Psoas muscle (tissue), 8 donors: ENCODE results near the gene LRATD1. TPM values are rescaled to one million over a fixed set of nuclear protein-coding genes. Genes with fewer than 3 reads are reported as not detected.

Experiments
- ATAC-seq, 4 donors: fragments of 200-7000 bp; cut with Tn5 transposase; one replicate each; pipeline ENCODE4 v1.9.1; 2020; ENCODE audit warnings: moderate library complexity in 3 of 4, mild to moderate bottlenecking in 2 of 4
- DNase-seq, 2 donors: peaks; one replicate each; pipeline ENCODE4 v3.0.0-alpha.2; 2020
- H3K27ac ChIP-seq: fragments of 200-600 bp; one replicate; pipeline ENCODE4 v1.8.0; 2022
- H3K27me3 ChIP-seq, 3 donors: fragments of 200-600 bp in 1 of 3; one replicate each; pipeline versions ENCODE4 v1.6.1 to v1.8.0; 2013 to 2022; ENCODE audit warnings: low read length in 2 of 3, mild to moderate bottlenecking in 2 of 3, moderate library complexity in 1 of 3; ENCODE audit not compliant: insufficient read depth in 3 of 3
- H3K36me3 ChIP-seq, 2 donors: fragments of 200-600 bp in 1 of 2; one replicate each; pipeline versions ENCODE4 v1.6.1 to v1.8.0; 2013 to 2022; ENCODE audit warnings: low read depth in 1 of 2, mild to moderate bottlenecking in 1 of 2, moderate library complexity in 1 of 2; ENCODE audit not compliant: insufficient read depth in 1 of 2
- H3K4me1 ChIP-seq: fragments of 200-600 bp; one replicate; pipeline ENCODE4 v1.8.0; 2022
- H3K4me3 ChIP-seq: fragments of 200-600 bp; one replicate; pipeline ENCODE4 v1.8.0; 2022; ENCODE audit warnings: mild to moderate bottlenecking
- H3K9me3 ChIP-seq: fragments of 200-600 bp; one replicate; pipeline ENCODE4 v1.8.0; 2022
- WGBS, 3 donors: extraction: QIAGEN DNeasy Blood & Tissue Kit; methylation state at CpG; one replicate each; pipeline versions ENCODE4 v1.1.6 to v1.1.7; 2013; 5-methylcytosine and 5-hydroxymethylcytosine counted together
- intact Hi-C, 2 donors: fragments of 100-400 bp; cut with DNase I; formaldehyde crosslinking; loops; one replicate each; pipeline versions ENCODE4 v1.11.0 to v1.14.2; 2022
- polyA plus RNA-seq, 3 donors: library from polyadenylated mRNA; stranded (reverse); fragments of 200-250 nt; gene quantifications; one replicate each; pipeline ENCODE4 v1.2.3, GENCODE V29; 2013
- total RNA-seq, 4 donors: library from RNA; stranded (reverse); fragmentation: NEBNext Ultra II Directional in 2 of 4; extraction: Animal tissue kit (Norgen Biotek cat#: 25700) in 2 of 4; gene quantifications; one replicate each; pipeline versions ENCODE4 v1.2.1 to v1.2.4, GENCODE V29; 2021 to 2023
- TF ChIP-seq, protein P1 (sequence below): fragments of 200-600 bp; IDR thresholded peaks from one replicate; pipeline ENCODE4 v1.8.0; 2022; ENCODE audit warnings: antibody characterized with exemption
- donor health status: healthy with polysubstance abuse.
- donor health status: DM: no; HTN: no; CAD: no; lungs with moderate emphysema.
- donor health status: Bipolar disorder and iron deficiency.
- donor health status: healthy.
- donor health status: DM: yes; HTN: yes; CAD: no.
- donor health status: DM: no; HTN: no; CAD: no.
- donor health status: DM: no; HTN: no; CAD: no.
- donor health status: DM: yes; HTN: yes; CAD: no.

The LRATD1 gene
- total and polyA plus RNA-seq, 7 donors, result 0.22 to 3.5 (median 0.42) TPM

DNA sequence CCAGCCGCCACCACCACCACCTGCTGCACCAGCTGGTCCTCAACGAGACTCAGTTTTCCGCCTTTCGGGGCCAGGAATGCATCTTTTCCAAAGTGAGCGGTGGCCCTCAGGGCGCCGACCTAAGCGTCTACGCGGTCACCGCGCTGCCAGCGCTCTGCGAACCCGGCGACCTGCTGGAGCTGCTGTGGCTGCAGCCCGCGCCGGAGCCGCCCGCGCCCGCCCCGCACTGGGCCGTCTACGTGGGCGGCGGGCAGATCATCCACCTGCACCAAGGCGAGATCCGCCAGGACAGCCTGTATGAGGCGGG lies 1.6 kb downstream of the LRATD1 start:
- H3K9me3 ChIP-seq, result no peaks in the 10 kb centered on the region
- H3K36me3 ChIP-seq, result no peaks in the 10 kb centered on the region
- TF ChIP-seq, protein P1, sequence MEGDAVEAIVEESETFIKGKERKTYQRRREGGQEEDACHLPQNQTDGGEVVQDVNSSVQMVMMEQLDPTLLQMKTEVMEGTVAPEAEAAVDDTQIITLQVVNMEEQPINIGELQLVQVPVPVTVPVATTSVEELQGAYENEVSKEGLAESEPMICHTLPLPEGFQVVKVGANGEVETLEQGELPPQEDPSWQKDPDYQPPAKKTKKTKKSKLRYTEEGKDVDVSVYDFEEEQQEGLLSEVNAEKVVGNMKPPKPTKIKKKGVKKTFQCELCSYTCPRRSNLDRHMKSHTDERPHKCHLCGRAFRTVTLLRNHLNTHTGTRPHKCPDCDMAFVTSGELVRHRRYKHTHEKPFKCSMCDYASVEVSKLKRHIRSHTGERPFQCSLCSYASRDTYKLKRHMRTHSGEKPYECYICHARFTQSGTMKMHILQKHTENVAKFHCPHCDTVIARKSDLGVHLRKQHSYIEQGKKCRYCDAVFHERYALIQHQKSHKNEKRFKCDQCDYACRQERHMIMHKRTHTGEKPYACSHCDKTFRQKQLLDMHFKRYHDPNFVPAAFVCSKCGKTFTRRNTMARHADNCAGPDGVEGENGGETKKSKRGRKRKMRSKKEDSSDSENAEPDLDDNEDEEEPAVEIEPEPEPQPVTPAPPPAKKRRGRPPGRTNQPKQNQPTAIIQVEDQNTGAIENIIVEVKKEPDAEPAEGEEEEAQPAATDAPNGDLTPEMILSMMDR, result no peak
- intact Hi-C loops, result no loop called here
- H3K4me3 ChIP-seq, result peak overlapping the region; percentile 62
- ATAC-seq, result no peak
- no peak for DNase-seq
- H3K27ac ChIP-seq, result no peak overlapping the region
- H3K27me3 ChIP-seq, result peaks cover 0 to 62% (median 13%) of the 10 kb centered on the region in 3 donors
- peaks cover 8% of the 10 kb centered on the region for H3K4me1 ChIP-seq
- WGBS, 3 donors, result 1 to 2% (median 1%) methylated on average over 26 to 31 of the region's 31 CpGs

DNA sequence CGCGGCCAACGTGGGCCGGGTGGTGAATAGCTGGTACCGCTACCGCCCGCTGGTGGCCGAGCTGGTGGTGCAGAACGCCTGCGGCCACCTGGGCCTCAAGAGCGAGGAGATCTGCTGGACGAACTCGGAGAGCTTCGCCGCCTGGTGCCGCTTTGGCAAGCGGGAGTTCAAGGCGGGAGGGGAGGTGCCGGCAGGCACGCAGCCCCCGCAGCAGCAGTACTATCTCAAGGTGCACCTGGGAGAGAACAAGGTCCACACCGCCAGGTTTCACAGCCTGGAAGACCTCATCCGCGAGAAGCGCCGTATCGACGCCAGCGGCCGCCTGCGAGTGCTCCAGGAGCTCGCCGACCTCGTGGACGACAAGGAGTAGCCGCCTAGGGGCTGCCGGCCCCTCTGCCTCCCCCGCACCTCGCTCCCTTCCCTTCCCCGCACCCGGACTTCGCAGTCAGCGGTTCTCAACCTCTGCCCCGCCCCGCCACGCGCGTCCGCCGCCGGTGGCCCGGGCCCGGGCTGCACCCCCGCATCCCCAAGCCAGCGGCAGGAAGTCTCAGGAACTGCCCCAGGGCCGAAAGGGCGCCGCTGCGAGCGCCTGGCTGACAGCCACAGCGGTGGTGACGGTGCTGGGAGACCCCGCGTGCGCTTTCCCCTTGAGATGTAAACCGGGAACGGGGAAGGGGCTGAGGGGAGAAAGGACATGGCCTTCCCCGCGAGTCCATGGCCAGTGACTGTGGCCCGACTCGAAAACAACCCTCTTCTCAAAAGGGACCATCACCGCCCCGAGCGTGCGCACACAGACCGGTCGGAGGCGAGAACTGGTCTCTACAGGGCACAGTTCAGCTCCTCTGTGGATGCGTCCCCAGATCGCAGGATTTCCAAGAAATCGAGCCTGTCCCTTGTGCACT lies 2.2 kb downstream of the LRATD1 start:
- DNase-seq, result peak; percentile 76 to 83
- ATAC-seq, result peak; percentile 66 to 84 (median 82)
- Histone ChIP-seq H3K27ac (no peak overlapping the region), H3K27me3 (peaks cover 0 to 62% (median 13%) of the 10 kb centered on the region in 3 donors), H3K4me1 (peaks cover 8% of the 10 kb centered on the region), H3K36me3 (no peaks in the 10 kb centered on the region), H3K4me3 (peak overlapping the region; percentile 62), H3K9me3 (no peaks in the 10 kb centered on the region)
- intact Hi-C loops, result no loop called here
- TF ChIP-seq, protein P1, result peak; percentile 54
- WGBS, 3 donors, result 0 to 1% (median 1%) methylated on average over 74 to 81 of the region's 81 CpGs

DNA sequence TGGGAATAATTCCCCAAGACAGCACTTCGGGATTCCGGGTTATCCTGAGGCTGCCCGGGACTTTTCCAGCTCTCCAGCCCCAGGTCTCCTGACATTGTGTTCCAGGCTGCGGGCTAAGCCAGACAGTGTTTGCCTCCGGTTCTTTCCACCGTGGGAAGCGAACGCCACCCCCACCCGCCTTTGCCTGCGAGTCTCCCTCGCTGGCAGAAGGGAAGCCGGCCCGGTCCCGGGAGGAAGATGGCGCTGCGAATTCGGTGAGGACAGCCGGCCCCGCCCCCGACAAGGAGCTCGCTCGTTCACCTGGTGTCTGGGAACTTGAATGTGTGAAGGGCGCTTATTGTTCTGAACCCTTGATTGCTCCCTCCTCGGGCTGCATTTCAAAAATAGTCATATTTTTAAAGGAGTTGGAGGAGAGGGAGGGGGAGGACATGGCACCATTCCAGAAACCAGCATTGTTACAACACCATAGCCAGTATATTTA lies 2.9 kb downstream of the LRATD1 start:
- DNase-seq, result peak; percentile 62 to 65
- Histone ChIP-seq H3K27ac (no peak overlapping the region), H3K27me3 (peaks cover 0 to 62% (median 13%) of the 10 kb centered on the region in 3 donors), H3K4me1 (peaks cover 8% of the 10 kb centered on the region), H3K9me3 (no peaks in the 10 kb centered on the region), H3K36me3 (no peaks in the 10 kb centered on the region), H3K4me3 (peak overlapping the region; percentile 62)
- TF ChIP-seq, protein P1, result no peak
- peak in 3 of 4 donors; percentile 5 to 37 (median 14) for ATAC-seq
- WGBS, 3 donors, result 0 to 1% (median 0%) methylated on average over 24 of the region's 24 CpGs
- intact Hi-C loops, result no loop called here

DNA sequence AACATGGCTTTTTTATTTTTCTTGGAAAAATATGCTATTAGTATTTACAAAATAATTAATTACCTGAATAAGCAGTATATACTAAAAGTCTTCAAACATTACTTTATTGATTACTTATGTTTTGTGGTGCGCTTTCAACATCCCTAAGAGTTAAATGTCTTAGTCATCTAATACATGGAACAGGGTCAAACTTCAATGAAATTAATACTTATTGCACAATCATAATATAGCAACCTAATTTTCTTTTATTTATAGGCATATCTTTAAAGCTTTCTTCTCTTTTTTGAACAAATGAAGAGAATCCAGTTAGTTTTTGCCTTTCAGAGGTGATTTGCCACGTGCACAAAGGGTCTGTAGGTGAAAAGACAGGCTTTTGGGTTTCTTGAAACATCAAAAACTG lies 6.0 kb downstream of the LRATD1 start:
- Histone ChIP-seq H3K27me3 (peaks cover 0 to 36% (median 13%) of the 10 kb centered on the region in 3 donors), H3K27ac (no peak overlapping the region), H3K4me3 (no peak overlapping the region), H3K9me3 (no peaks in the 10 kb centered on the region), H3K36me3 (no peaks in the 10 kb centered on the region), H3K4me1 (peaks cover 8% of the 10 kb centered on the region)
- 91 to 94% (median 94%) methylated on average over 2 of the region's 2 CpGs for WGBS, 3 donors
- intact Hi-C loops, result no loop called here
- ATAC-seq, result no peak
- DNase-seq, result no peak
- TF ChIP-seq, protein P1, result no peak
